Measurements from ENCODE around the gene MAN2A2. TPM values are rescaled to one million over a fixed set of nuclear protein-coding genes. Genes with fewer than 3 reads are reported as not detected.
"Not testable (repeated sequence)": the region's sequence is repeated elsewhere in the genome, so short reads cannot be mapped to it uniquely, and the experiment has no call there.

MAN2A2 gene
- total and polyA plus RNA-seq, 8 donors: 2.9 to 286 (median 46.7) TPM

- intact Hi-C loops (cut with DNase I; ENCODE audit: low total_unique reads): no loop called here
- Histone ChIP-seq H3K27me3 (no peaks in the 10 kb centered on the region), H3K36me3 (peaks cover 60 to 86% (median 76%) of the 10 kb centered on the region in 4 donors), H3K27ac (no peak overlapping the region), H3K4me1 (no peaks in the 10 kb centered on the region), H3K9me3 (no peaks in the 10 kb centered on the region), H3K4me3 (no peak overlapping the region)
- 92 to 97% (median 95%) methylated on average over 25 to 29 of the region's 29 CpGs for WGBS, 5 donors
- no peak for DNase-seq
- TF ChIP-seq POLR2A (IDR thresholded peaks at IDR 0.05) (no peak), EP300 (IDR thresholded peaks at IDR 0.05) (no peak), POLR2AphosphoS5 (IDR thresholded peaks at IDR 0.05) (no peak), CTCF (IDR thresholded peaks at IDR 0.05) (no peak)
These were observed 10.5 kb upstream of the MAN2A2 start for GRCh38 chr15:90892498-90893174.

GRCh38 chr15:90893175-90894090, 9.7 kb upstream of the MAN2A2 start:
- Histone ChIP-seq H3K9me3 (no peaks in the 10 kb centered on the region), H3K36me3 (peaks cover 60 to 78% (median 76%) of the 10 kb centered on the region in 4 donors), H3K4me3 (no peak overlapping the region), H3K4me1 (no peaks in the 10 kb centered on the region), H3K27me3 (no peaks in the 10 kb centered on the region), H3K27ac (no peak overlapping the region)
- TF ChIP-seq CTCF (IDR thresholded peaks at IDR 0.05): no peak
- TF ChIP-seq EP300 (IDR thresholded peaks at IDR 0.05): no peak
- no peak for TF ChIP-seq POLR2AphosphoS5 (IDR thresholded peaks at IDR 0.05)
- no peak for TF ChIP-seq POLR2A (IDR thresholded peaks at IDR 0.05)
- 90 to 95% (median 92%) methylated on average over 21 to 33 of the region's 33 CpGs for WGBS, 5 donors
- intact Hi-C loops (cut with DNase I; ENCODE audit: low total_unique reads): no loop called here
- DNase-seq: no peak

GRCh38 chr15:90895571-90896117, 7.5 kb upstream of the MAN2A2 start:
- peak in 1 of 2 donors; percentile 52 for DNase-seq
- Histone ChIP-seq H3K36me3 (peaks cover 47 to 61% (median 56%) of the 10 kb centered on the region in 4 donors), H3K27ac (no peak overlapping the region), H3K27me3 (no peaks in the 10 kb centered on the region), H3K4me1 (no peaks in the 10 kb centered on the region), H3K9me3 (no peaks in the 10 kb centered on the region), H3K4me3 (no peak overlapping the region)
- intact Hi-C loops (cut with DNase I; ENCODE audit: low total_unique reads): no loop called here
- WGBS, 5 donors: 67 to 83% (median 81%) methylated on average over 9 to 10 of the region's 10 CpGs
- TF ChIP-seq EP300 (IDR thresholded peaks at IDR 0.05) (no peak), CTCF (IDR thresholded peaks at IDR 0.05) (no peak), POLR2A (IDR thresholded peaks at IDR 0.05) (no peak), POLR2AphosphoS5 (IDR thresholded peaks at IDR 0.05) (no peak)

- not testable (repeated sequence) for DNase-seq, H3K27ac ChIP-seq
These were observed 5.9 kb upstream of the MAN2A2 start for GRCh38 chr15:90897131-90897655.

More at GRCh38 chr15:90897131-90897655, 5.9 kb upstream of the MAN2A2 start:
- H3K27me3 ChIP-seq; H3K4me3 ChIP-seq; intact Hi-C loops (cut with DNase I; ENCODE audit: low total_unique reads); H3K9me3 ChIP-seq; H3K4me1 ChIP-seq: not testable (repeated sequence)
- peaks cover 31 to 45% (median 40%) of the 10 kb centered on the region in 4 donors for H3K36me3 ChIP-seq
- 87 to 95% (median 91%) methylated on average over 14 of the region's 14 CpGs for WGBS, 5 donors

Measured in stomach (tissue), 9 donors.